ENCODE data around the gene LOXL3.

LOXL3 gene

GRCh38 chr2:74525717-74526648 is 27.8 kb downstream of the LOXL3 start, which contains the start of gene DQX1:
Gene DQX1 (minus strand): TSS chr2:74526231. CDS start chr2:74525729, 502 bp downstream.
- no peak for DNase-seq

DNA sequence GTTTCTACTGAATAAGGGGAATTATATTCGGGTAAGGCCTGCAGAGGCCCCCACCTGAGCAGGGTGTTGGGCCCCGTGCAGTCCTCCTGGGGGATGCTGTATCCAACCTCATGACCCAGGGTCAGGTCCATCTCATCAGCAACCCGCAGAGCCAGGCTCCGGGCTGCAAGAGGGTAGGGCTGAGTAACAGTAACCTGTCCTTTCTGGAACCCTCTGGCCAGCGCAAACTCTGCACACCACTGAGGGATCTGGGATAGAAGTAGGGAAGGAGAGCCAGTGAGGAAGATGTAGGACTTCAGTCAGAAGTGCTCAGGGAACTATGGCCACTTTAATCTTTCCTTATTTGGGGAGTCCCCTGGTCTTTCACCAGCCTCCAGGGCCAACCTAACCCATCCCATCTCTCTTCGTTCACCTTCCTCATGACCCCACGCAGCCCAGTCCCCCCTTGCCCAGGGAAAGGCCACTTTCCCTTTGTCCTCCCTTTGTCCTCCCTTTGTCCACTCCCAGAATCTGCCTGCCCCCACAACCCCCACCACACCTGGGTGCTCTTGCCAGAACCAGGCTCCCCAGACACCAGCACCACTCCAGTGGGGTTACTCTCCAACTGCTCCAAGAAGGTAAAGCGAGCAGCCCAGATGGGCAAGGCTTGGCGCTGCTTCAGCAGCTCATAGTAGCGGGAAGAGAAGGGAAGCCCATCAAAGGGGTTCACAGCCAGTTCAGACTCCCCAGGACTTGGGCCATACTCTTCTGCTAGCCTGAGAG is 28.6 kb downstream of the LOXL3 start:
- DNase-seq, result no peak

DNA sequence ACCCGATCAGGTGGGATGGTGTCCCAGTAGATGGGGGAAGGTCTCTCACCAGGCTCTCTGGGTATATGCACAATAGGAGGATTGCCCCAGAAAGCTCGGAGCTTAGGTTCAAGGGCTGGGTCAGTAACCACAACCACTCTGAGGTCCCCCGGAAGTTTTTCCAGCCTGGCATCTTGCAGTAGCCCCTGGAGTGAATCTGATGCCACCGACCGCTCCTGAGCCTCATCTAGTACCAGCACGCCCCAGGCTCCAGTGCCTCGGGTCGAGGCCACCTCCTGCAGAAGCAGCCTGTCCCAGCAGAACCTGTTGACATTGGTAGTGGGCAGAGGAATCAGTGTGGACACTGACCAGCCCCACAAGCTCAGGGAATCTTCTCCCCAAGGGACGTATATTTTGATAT is 29.7 kb downstream of the LOXL3 start:
- no peak for DNase-seq

GRCh38 chr2:74522516-74522915 is 31.2 kb downstream of the LOXL3 start:
- no peak for DNase-seq

DNA sequence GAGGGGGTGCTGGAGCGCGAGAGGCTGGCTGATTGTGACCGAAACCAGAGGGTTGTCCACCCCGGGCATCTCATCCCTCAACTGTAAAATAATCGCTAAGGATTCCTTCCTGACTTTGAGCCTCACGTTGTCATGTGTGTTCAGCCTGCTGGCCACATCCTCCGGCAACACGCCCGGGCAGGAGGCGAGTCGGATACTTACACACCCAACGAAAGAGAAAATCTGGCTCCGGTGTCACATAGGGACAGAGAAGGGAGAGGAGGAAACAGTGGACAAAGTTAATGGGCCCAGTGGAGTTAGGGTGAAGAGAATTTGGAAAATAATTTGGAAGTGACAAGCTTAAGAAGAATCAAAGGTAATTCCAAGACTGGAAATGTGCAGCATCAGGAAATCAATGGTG is 37.1 kb downstream of the LOXL3 start:
- DNase-seq, result no peak

- peak; percentile 91 for DNase-seq
Measured at GRCh38 chr2:74515981-74516633, 37.6 kb downstream of the LOXL3 start.

- DNase-seq, result no peak
Measured at GRCh38 chr2:74515271-74515980, 38.3 kb downstream of the LOXL3 start.

- no peak for DNase-seq
Measured at GRCh38 chr2:74514368-74515270, 39.1 kb downstream of the LOXL3 start, which contains the start of gene TLX2. Gene TLX2 (plus strand): TSS chr2:74514450. CDS start chr2:74514807, 357 bp downstream.

GRCh38 chr2:74513605-74514367 is 40.0 kb downstream of the LOXL3 start:
- no peak for DNase-seq

GRCh38 chr2:74512744-74513604 is 40.8 kb downstream of the LOXL3 start:
- no peak for DNase-seq

DNA sequence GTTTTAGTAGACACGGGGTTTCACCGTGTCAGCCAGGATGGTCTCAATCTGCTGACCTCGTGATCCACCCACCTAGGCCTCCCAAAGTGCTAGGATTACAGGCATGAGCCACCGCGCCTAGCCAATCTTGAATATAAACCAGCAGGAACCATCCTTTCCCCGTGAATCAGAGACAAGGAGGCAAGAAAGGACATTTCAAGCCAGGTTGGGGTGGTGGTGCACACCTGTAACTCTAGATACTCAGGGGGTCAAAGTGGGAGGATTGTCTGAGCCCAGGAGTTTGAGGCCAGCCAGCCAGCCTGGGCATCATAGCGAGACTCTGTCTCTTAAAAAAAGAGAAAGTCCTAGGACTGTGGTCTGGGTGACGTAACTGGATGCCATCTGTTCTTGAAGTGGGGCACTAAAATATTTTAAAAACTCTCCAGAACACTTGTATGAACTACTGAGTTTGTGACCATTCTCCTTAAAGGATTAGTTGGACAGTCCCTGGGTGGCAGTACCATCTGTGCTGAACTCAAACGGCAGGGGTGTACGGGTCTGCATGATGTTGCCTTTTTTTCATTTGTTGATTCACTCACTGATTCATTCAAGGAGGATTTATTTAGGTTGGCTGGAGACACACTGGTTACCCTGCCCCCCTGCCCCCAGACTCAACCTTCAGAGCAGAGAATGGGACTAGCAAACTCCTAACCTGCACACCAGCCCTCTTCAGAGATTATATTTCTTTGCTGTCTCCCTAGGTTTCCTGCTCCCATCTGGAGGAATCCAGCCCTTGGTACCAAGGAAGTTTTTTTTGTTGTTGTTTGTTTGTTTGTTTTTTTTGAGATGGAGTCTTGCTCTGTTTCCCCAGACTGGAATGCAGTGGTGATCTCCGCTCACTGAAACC is 42.4 kb downstream of the LOXL3 start:
- no peak for DNase-seq

GRCh38 chr2:74510272-74510671 is 43.5 kb downstream of the LOXL3 start:
- no peak for DNase-seq

GRCh38 chr2:74507926-74508520 is 45.7 kb downstream of the LOXL3 start:
- no peak for DNase-seq

DNA sequence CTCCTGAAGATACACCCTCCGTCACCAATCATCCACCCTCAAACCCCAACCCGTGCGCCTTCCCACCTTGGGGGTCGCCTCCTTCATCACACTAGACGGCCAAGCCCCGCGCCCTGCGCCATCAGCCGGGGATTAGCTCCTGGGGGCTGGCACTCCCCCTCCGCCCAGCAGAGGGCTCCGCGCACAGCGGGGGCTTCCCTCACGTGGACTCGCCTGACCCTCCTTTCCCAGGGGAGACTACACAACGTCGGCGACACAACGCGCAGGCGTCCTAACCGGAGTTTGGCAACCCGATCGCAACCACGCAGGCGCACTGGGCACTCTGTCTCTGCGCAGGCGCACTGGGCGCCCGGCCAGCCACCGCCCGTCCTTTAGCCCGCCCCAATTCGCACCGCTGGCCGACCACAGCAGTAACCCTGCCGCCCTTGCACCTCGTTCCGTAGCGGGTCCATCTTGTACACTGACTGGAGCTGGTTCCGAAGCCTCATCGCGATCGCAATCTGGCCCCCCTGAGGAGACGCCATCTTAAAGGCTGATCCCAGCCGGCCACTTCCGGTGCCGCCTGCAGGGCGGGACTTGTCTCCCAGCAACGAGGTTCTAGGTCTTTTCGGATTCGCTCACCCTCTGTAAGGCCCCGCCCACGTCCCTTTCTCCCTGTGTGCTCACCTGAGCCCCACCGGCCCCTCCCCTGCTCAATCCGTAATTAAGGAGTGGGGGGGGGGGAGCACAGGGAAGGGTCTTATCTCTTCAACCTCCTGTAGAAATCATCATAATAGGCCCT is 46.4 kb downstream of the LOXL3 start, which contains the start of gene PCGF1:
TSS of gene PCGF1 (minus strand) at position 551 of the 781 bp plus-strand sequence. CDS start at position 524, 27 bp downstream.
- peak; percentile 100 for DNase-seq

- DNase-seq, result no peak
Measured at GRCh38 chr2:74505448-74506246, 48.1 kb downstream of the LOXL3 start.

DNA sequence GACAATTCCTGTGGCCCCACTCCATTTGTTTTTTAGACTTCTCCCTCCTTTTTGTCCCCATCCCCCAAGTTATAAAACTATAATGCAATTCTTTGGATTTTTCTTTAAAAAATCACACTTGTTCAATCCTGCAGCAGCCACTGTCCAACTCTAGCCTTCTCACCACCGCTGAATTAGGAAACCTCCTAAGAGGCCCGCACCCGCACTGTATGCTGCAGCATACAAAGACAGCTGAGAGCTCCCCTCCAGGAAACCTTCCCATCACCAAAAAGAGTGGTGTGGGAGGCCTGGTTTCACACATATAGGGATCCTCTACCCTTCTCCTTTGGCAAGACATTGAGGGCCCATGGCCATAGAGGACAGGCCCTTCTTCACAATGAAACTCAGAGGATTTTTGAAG is 49.2 kb downstream of the LOXL3 start:
- DNase-seq, result no peak

Data from activated CD8-positive, alpha-beta memory T cell treated with anti-CD3 and anti-CD28 coated beads for 24 hours (primary cell).